Measurements from ENCODE around the gene SFMBT2. TPM values are rescaled to one million over a fixed set of nuclear protein-coding genes. Genes with fewer than 3 reads are reported as not detected.

Gene SFMBT2
- total RNA-seq: 0.14 and 0.20 TPM in 2 replicates

DNA sequence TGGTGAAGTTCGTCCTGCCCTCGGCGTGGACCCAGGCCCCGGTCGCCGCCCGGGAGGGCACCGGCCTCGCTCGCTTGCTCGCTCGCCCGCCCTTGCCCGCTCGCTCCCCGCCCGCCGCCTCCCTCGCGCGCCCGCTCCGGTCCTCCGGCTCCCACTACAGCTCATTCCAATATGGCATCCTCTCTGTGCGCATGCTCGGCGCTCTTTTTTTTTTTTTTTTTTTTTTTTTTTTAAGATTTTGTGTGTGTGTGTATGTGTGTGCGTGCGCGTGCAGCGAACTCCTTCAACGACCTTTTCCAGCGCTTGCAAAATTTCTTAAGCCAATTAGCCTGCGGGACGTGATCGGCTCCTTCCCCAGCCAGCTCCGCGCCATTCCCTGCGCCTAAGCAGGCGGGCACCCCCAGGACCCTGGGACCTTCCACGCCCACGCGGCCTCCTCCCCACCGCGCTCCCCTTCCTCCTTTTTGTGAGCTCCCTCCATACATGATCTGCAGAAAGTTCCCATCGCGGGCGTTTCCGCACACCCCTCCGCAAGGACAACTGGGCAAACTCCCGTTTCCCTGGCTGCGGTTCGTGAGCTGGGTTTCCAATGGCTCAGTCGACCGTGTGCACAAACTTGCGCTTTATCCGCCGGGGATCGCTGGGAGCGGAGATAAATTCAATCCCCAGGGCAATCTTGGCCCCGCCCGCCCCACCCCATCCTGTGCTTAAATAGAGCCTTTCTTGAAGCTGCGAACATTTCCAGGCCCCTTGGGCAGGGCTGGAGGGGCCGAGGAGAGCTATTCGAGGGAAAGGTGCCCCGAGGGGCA, at the start of gene SFMBT2:
SFMBT2 (minus strand) TSS at position 173 of the 809 bp plus-strand sequence. CDS start 29,136 bp downstream, outside the sequence.
- no peak for DNase-seq (ENCODE audit: low read depth, low spot score)

GRCh38 chr10:7460006-7460405, 49.2 kb upstream of the SFMBT2 start:
- DNase-seq (ENCODE audit: low read depth, low spot score): no peak

DNA sequence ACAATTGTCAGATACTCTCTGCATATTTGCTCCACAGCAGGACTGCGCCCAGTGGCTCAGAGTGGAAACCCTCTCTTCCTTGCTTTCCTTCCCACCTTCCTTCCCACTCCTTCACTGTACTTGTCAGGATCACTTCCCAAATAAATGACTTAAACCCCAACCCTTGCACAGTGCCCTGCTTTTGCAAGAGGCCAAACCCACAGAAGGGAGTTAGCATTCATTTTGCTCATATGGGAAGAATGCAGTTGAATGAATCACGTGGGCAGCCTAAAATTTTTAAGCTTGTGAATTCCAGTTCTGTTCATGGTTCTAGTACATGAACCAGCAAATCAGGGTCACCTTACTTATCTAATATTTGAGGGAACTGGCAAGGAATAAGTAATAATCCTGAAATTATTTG, 47.7 kb upstream of the SFMBT2 start:
- DNase-seq (ENCODE audit: low read depth, low spot score): no peak

GRCh38 chr10:7457478-7458316, 46.9 kb upstream of the SFMBT2 start:
- no peak for DNase-seq (ENCODE audit: low read depth, low spot score)

DNA sequence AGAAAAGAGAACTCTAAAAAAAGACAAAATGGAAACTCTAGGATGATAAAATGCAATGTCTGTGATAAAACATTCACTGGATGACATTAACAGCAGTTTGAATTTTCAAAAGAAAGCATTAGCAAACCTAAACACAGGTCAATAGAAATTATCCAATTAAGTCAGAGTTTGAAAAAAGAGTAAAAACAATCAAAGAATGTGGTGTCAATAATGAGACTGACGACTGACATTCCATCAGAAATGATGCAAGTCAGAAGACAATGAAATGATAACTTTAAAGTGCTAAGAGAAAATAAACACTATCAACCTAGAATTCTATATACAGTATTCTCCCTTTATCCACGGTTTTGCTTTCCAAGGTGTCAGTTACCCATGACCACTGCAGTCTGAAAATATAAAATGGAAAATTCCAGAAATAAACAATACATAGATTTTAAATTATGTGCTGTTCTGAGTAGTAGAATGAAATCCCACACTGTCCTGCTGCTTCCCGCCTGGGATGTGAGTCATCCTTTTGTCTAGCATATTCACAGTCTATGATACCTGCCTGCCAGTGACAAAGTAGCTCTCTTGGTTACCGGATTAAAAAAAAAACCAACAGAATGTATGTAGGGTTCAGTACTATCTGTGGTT, 38.3 kb upstream of the SFMBT2 start:
- no peak for DNase-seq (ENCODE audit: low read depth, low spot score)

DNA sequence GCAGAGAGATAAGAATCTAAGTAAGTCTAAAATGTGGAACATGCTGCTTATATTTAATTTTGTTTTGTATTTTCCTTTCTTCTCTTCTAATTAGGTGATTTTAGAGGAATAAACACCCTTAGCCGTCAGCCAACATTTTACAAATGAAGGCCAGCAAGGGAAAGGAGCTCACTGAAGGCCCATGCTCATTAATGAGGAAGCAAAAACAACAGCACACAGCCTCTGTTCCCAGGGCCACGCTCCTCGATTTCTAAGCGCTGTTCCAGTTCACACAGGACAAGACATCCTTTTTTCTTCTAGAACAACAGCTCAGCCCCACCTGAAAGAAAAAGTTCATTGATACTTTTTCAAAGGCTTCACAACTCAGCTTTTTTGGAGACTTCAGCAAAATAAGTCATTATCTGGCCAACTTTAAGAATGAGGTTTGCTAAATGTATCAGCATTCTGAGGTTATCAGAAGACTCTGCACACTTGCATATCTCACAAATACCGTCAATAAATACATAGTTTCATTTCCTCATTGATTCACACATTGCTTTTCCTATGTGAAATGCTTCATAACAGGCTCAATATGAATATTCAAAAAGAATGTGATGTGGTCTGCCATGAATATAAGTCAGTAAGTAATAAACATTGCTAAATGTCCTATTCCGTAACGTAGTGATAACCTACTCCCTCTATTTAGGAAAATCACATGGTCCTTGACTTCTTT, 34.8 kb upstream of the SFMBT2 start:
- DNase-seq (ENCODE audit: low read depth, low spot score): no peak

DNA sequence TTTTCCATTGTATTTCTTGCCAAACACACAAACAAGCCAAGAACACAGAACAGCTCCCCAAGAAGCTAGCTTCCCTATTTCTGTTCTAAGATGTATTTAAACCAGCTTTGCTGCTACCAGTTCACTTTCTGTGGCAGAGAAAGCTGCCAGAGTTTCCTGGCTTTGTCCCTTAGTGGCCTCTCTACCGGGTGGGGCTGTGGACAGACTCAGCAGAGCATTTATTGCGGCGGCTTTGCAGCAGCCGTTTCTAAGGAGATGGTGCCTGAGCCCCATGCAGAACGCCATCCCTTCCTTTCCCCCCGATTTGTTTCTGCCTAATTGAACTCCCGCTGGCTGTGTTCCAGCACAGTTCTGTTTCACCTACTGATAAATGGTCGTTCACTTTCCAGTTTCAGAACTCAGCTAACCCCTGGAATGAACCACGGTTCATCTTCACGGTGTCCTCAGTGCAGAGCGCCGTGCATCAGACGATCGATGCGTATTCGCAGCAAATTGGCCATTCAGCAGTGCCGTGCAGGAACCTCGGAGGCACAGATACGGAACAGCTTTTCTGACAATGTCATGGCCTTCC, 33.8 kb upstream of the SFMBT2 start:
- DNase-seq (ENCODE audit: low read depth, low spot score): no peak

GRCh38 chr10:7443036-7443435, 32.2 kb upstream of the SFMBT2 start:
- no peak for DNase-seq (ENCODE audit: low read depth, low spot score)

DNA sequence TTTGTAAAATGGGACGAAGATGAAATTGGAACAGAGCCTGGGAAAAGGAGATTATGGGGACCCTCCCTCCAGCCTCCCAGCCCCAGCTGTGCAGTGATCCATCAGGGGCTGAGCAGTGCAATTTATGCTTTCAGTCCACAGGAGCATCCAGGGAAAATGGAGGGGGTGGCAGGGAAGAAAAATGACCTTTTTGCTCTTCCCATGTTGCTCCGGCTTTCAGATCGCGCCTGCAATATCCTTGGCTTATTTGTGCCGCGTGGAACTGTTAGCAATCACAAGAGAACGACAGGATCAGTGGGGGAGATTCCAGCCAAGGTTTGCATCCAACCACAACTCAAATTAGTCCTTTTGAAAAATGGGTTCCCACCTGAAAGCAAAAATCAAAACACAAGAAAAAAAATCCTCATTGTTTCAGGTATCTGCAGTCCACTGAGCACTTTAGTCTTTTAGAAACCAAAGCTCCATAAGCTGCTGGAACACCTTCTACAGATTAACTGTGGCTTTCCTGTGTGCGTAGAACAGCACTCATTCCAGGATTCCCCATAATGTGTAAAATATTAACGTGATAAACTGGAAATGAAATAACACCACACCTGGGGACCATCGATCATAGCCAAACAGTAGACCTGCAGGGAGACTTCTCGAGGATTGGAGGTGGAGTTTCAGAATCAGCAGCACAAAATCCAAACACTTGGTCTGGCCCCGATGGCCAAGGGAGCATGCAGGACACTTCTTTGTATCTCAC, 30.7 kb upstream of the SFMBT2 start:
- DNase-seq (ENCODE audit: low read depth, low spot score): no peak

GRCh38 chr10:7439696-7440095, 28.9 kb upstream of the SFMBT2 start:
- no peak for DNase-seq (ENCODE audit: low read depth, low spot score)

- DNase-seq (ENCODE audit: low read depth, low spot score): no peak
Measured at GRCh38 chr10:7438196-7438986, 27.6 kb upstream of the SFMBT2 start.

DNA sequence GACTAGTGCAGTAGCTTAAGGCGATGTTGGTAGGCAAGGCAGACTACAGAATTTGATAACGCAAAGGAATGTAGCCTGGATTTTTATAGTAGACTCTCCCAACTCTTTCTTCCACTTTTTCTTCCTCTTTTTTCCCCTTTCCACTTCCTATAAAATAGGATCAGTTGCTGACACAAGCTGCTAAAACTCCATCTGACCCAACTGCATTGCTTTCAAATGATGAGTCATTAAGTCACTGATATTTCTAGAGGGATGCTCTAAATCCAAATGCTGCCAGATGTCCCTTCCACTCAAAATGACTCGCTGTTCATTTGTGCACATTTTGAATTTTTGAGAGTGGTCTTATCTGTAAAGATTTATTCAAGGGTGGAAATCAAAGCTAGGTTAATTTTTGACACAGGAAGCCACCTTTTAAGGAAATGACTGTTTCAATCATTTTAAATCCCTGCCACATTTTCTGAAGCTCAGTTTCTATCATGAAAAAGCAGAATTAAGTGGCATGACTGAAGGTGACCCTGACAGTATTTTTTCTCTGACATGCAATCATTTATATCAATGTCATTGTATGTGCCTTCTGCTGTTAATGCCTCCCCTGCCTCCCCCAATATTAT, 25.8 kb upstream of the SFMBT2 start:
- DNase-seq (ENCODE audit: low read depth, low spot score): no peak

- DNase-seq (ENCODE audit: low read depth, low spot score): no peak
Measured at GRCh38 chr10:7435674-7436073, 24.8 kb upstream of the SFMBT2 start.

DNA sequence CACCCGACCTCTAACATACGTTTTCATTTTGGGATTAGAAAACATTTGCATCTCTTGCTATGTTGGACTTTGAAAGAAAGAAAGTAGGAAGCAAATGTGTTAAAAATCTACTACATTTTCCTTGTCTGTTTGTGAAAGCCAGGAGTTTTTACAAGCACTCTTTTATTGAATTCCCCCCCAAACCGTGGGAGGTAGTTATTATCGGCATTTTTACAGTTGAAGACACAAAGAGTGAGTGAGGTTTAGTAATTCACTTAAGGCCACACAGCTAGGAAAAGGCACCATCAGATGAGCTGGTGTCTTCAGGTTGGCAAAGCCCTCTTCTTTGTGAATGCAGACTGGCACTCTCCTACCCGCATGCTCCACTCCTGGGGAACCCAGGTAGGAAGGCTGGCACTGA, 23.5 kb upstream of the SFMBT2 start:
- DNase-seq (ENCODE audit: low read depth, low spot score): no peak

DNA sequence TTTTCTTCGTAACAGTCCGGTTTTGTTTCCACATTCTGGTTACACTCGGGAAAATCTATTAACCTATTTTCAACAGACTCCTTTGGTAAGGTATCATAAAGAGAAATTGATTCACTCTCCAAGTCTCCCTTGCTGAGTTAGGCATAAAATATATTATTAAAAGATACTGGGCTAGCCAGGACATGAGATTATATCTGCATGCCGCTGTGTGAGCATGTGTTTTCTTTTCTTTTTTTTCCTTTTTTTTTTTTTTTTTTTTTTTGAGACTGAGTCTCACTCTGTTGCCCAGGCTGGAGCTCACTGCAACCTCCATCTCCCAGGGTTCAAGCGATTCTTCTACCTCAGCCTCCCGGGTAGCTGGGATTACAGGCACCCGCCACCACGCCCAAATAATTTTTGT, 23.0 kb upstream of the SFMBT2 start:
- DNase-seq (ENCODE audit: low read depth, low spot score): no peak

GRCh38 chr10:7432884-7433726, 22.3 kb upstream of the SFMBT2 start:
- no peak for DNase-seq (ENCODE audit: low read depth, low spot score)

DNA sequence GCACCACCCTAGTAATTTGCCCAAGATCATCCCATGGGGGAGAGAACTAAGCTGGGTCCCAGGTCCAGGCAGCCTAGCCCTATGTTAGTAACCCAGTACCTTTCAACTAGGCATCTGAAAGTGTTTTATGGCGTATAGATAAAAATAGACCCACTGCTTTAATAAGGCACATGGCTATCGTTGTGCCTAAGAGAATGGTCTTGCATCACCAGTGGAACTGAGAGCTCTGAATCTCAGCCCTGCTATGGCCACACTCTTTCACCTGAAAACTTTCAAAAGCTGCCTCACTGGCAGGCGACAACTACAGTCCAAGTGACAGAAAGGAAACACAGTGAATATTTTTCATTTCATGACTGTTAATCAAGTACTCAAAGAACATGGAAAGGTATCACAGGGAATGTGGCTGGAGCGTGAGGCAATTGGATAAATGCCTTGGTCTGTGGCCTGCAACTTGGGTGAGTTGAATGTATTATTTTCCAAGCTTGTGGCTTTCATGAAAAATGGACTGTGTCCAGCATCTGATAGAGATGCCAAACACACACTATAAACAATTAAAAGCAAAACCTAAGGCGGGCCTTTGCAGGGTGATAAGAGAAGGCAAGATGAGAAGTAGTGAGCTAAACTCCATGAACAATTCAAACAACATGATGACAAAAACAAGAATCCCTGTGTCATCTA, 18.0 kb upstream of the SFMBT2 start:
- DNase-seq (ENCODE audit: low read depth, low spot score): no peak

GRCh38 chr10:7426349-7426748, 15.5 kb upstream of the SFMBT2 start:
- no peak for DNase-seq (ENCODE audit: low read depth, low spot score)
